ENCODE data around the gene SHE.

The SHE gene

DNA sequence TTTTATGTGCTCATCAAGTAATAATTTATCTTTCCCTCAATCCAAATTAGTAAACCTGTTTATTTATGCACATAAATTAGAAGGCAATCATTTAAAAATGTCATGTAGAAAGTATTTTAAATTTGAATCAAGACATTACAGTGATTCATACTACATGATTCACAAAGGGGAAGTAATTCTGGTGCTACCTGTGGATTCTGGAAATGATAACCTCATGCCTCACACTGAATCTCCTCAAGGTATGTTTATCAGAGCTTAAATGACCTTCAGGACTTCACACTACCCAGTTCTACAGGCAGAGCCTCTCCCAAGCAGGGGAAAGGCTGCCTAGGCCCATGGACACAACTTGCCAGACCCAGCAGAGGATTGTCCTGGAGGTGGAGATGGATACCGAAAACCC lies 25.4 kb downstream of the SHE start:
- no peak for DNase-seq

DNA sequence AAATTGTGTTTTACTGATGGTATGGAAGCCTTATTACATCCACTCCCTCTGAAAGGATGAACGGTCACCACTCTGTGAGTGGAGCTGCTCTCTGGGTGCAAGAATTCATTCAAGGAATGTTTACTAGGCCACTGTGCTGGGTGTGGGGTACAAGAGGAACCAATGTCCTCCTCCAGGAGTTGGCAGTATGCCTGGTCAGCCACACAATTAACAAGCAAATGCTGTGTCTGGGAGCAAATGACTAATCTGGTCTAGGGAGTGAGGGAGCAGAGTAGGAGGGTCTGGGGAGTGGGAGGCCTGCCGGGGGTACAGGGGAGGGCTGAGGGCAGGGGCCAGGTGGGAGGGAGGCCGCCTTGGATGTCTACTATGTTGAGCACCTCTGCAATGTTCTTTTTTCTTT lies 27.4 kb downstream of the SHE start:
- no peak for DNase-seq

- DNase-seq = no peak
Measured at GRCh38 chr1:154471304-154471703, 30.9 kb downstream of the SHE start.

GRCh38 chr1:154469844-154470560 lies 32.2 kb downstream of the SHE start:
- no peak for DNase-seq

DNA sequence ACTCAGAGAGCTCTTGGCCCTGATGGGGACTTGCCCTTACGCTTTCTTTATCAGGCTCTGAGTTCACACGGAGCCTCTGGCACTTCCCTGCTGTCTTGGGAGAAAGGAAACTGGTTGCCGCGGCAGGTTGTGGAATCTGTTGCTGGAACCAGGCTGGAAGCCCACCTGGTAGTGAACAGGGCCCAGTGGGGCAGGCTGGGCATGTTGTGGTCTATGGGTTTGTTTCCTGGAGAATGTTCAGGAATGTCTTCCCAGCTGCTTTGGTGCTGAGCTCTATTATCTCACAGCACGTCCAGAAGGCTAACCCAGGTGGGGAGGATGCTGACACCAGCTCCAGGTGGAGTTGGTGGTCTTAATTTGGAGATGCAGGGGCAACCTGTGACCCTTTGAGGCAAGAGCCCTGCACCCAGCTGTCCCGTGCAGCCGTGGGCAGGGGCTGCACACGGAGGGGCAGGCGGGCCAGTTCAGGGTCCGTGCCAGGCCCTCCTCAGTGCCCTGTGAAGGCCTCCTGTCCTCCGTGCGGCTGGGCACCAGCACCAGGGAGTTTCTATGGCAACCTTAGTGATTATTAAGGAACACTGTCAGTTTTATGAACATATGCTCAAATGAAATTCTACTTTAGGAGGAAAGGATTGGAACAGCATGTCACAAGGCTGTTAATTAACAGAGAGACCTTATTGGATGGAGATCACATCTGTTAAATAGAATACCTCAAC lies 33.5 kb downstream of the SHE start:
- DNase-seq = no peak

- no peak for DNase-seq
Measured at GRCh38 chr1:154467434-154468102, 34.6 kb downstream of the SHE start.

DNA sequence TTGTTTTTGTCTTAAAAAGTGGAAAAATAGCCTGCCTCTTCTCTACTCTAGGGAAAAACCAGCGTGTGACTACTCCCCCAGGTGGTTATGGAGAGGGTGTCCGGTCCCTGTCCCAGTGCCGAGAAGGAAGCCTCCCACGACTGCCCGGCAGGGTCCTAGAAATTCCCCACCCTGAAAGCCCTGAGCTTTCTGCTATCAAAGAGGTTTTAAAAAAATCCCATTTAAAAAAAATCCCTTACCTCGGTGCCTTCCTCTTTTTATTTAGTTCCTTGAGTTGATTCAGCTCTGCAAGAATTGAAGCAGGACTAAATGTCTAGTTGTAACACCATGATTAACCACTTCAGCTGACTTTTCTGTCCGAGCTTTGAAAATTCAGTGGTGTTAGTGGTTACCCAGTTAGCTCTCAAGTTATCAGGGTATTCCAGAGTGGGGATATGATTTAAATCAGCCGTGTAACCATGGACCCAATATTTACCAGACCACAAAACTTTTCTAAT lies 35.2 kb downstream of the SHE start:
- DNase-seq = no peak

GRCh38 chr1:154466206-154466605 lies 36.0 kb downstream of the SHE start:
- no peak for DNase-seq

DNA sequence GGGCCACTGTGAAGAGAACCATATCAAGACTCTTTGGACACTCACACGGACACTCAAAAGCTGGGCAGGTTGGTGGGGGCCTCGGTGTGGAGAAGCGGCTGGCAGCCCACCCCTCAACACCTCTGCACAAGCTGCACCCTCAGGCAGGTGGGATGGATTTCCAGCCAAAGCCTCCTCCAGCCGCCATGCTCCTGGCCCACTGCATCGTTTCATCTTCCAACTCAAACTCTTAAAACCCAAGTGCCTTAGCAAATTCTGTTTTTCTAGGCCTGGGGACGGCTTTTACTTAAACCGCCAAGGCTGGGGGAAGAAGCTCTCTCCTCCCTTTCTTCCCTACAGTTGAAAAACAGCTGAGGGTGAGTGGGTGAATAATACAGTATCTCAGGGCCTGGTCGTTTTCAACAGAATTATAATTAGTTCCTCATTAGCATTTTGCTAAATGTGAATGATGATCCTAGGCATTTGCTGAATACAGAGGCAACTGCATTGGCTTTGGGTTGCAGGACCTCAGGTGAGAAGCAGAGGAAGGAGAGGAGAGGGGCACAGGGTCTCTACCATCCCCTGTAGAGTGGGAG lies 36.5 kb downstream of the SHE start:
- DNase-seq = no peak

- peak; percentile 85 for DNase-seq
Measured at GRCh38 chr1:154463512-154463990, 38.7 kb downstream of the SHE start.

GRCh38 chr1:154460695-154461260 lies 41.4 kb downstream of the SHE start:
- no peak for DNase-seq

DNA sequence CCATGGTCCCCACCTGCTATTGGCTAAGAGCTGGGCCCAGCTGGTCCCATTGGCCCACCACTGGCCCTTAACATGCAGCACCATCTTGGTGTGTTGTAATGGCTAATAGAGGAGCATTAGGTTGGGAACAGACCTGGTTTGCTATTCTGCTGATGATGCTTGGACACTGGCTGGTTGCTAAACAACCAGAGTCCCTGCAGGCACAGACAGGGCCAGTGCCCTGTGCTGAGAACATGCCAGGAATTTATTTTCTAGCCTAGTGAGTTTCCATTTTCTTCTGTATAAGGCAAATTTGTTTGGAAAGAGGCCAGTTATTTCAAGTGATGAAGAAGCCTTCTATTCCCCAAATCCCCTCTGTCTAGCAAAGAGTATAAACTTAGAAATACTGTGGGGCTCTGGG lies 43.1 kb downstream of the SHE start:
- no peak for DNase-seq

GRCh38 chr1:154456631-154457030 lies 45.6 kb downstream of the SHE start:
- DNase-seq = no peak

- no peak for DNase-seq
Measured at GRCh38 chr1:154454386-154455120, 47.7 kb downstream of the SHE start.

GRCh38 chr1:154453574-154454352 lies 48.4 kb downstream of the SHE start:
- DNase-seq = no peak

DNA sequence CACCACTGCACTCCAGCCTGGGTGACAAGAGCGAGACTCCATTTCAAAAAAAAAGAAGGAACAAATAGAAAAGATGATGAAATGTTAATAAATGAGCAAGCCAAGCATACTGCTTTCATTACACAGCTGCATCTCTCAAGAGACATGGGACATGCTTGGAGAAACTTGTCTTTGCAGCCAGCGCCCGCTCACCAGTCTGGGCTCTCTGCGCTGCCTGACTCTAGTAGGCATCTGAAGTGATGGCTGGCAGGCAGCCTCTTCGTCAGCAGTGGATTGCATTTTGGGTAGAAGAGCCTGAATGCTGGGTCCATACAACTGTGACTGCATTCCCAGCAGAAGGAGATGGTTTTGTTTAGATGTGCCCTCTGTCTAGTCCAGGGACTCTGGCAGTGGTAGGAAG lies 49.1 kb downstream of the SHE start:
- DNase-seq = no peak

- no peak for DNase-seq
Measured at GRCh38 chr1:154448331-154448811, 53.8 kb downstream of the SHE start.

GRCh38 chr1:154446789-154447188 lies 55.4 kb downstream of the SHE start:
- DNase-seq = no peak

GRCh38 chr1:154446292-154446691 lies 55.9 kb downstream of the SHE start:
- no peak for DNase-seq

- DNase-seq = no peak
Measured at GRCh38 chr1:154445040-154445472, 57.2 kb downstream of the SHE start.
